SKM-1 treated with dmso at 0.1 percent for 144 hours (cell line): Measurements from ENCODE around the gene KRT16.
A peak's percentile ranks its signal among the peaks of the same experiment; 100 is the strongest.
"Not testable (repeated sequence)": the region's sequence is repeated elsewhere in the genome, so short reads cannot be mapped to it uniquely, and the experiment has no call there.

Experiments used
- DNase-seq: peaks from one replicate; lab custom pipeline; 2025; ENCODE audit not compliant: unreplicated experiment; lab: John Stamatoyannopoulos, UW

KRT16 gene

DNA sequence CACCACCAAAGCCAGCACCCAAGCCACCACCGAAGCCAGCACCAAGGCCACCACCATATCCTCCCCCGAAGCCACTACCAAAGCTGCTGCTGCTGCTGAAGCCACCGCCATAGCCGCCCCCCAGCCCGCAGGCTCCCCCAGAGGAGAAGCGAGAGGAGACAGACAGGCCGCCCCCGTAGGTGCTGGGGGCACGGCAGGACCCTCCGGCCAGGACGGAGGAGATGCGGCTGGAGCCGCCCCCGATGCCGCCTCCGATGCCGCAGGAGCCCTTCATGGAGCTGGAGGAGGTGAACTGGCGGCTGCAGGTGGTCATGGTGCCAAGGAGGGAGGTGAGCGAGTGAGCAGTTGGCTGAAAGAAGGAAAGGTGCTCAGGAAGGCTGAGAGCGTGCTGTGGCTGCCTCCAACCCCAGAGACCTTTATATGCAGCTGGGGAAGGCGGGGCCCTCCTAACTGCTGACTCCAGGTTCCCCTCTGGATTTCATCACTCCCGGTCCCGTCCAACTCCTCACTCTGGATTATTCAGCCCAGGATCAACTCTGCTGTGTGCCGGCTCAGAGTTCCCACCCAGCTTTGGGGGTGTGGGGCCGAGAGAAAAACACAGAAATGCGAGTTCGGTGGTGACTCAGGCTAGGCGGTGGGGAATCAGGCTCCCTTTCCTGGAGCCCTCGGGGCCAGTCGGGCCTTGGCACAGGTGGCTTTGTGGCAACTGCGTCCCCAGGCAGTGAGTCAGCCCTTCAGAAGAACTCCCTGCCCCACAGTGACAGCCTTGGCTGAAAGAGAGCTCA, at the start of gene KRT16:
TSS of gene KRT16 (minus strand) at position 392 of the 785 bp plus-strand sequence. CDS start at position 313, 79 bp downstream.
- DNase-seq = not testable (repeated sequence)

GRCh38 chr17:41660221-41660711, 47.7 kb upstream of the KRT16 start:
- no peak for DNase-seq

DNA sequence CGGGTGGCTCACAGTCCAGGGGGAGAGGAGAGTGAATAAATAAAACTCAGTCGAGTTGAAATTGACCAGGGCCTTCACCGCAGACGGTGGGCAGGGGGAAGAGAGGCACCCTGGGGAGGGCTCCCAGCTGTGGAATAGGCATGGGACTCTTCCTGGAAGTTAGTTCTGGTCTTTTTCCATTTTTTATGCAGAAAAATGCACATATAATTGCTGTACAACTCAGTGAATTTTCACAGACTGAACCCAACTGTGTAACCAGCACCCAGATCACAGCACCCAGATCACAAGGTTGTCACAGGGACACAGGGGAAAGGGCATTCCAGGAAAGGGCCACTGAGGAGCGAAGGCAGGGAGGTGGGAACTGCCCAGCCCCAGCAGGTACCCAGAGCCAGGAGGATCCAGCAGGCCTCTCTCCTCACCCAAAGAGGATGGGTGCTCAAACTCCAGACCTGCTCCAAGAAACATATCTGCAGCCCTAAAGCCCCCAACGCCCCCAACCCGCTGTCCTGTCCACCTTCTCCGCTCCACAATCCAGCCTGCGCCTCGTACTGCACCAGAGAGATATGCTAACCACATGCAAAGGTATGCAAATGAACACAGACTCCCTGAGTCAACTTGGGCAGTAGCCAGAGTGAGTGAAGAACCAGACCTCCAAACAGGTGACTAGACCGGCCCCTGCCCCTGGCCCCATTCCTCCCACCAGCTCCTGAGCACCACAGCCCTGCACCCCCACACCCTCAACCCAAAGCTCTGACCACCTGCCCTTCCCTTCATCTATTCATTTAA, 47.1 kb upstream of the KRT16 start:
- no peak for DNase-seq

- DNase-seq = no peak
Measured at GRCh38 chr17:41658846-41659245, 46.3 kb upstream of the KRT16 start.

GRCh38 chr17:41657936-41658335, 45.4 kb upstream of the KRT16 start:
- DNase-seq = no peak

- DNase-seq = no peak
Measured at GRCh38 chr17:41657176-41657754, 44.7 kb upstream of the KRT16 start.

- no peak for DNase-seq
Measured at GRCh38 chr17:41656249-41657023, 43.9 kb upstream of the KRT16 start.

- DNase-seq = no peak
Measured at GRCh38 chr17:41655611-41656111, 43.1 kb upstream of the KRT16 start.

- DNase-seq = no peak
Measured at GRCh38 chr17:41654678-41655607, 42.4 kb upstream of the KRT16 start.

DNA sequence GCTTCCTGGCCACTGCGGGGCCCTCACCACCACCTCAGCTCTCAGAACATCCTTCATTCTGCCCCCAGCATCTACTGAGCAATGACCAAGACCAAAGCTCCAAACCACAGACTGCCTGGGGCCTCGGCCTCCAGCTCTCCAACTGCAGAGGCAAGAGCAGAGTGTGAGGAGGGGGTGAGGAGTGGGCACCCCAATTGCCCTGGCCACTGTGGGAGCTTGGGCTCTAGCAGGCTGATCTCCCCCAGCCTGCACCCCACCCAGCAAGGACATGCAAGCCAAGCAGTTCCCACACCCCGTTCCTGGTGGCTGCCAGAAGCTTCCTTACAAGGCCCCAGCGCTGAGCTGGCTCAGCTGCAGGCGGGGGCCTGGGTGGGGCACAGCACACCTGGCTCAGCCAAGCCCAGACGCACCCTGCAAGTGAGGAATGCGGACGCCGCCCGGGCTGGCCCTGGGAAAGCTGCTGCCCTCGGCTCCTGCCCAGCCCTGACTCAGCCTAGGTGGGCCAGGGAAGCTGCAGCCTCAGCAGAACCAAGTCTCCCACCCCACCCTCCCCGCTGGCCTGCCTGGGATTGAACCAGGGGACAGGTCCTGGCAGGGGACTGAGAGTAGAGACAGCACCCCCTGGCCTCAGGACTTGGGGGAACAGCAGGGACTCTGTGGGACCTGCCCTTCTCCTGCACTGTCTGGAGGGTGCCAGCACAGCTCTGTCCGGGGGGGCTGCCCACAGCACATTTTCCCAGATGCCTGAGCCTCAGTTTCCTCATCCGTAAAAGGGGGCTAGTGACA, 41.5 kb upstream of the KRT16 start:
- no peak for DNase-seq

DNA sequence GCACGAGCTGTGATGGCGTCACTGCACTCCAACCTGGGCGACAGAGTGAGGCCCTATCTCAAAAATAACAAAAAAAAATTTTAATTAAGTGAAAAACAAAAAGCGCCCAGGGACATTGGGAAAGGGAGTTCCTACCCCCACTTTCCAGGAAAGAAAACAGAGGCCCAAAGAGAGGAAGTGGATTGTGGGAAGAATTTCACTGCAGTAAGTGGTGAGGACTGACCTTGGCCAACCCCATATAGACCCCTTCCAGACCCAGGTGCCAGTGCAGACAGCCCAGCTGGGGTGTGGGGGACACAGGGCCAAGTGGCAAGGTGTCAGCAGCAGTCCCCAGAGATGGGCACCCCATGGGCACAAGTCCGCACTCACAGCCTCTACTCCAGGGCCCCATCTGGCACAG, 40.9 kb upstream of the KRT16 start:
- DNase-seq = no peak

GRCh38 chr17:41652461-41652970, 39.9 kb upstream of the KRT16 start:
- DNase-seq = no peak

GRCh38 chr17:41651625-41652460, 39.3 kb upstream of the KRT16 start:
- no peak for DNase-seq

DNA sequence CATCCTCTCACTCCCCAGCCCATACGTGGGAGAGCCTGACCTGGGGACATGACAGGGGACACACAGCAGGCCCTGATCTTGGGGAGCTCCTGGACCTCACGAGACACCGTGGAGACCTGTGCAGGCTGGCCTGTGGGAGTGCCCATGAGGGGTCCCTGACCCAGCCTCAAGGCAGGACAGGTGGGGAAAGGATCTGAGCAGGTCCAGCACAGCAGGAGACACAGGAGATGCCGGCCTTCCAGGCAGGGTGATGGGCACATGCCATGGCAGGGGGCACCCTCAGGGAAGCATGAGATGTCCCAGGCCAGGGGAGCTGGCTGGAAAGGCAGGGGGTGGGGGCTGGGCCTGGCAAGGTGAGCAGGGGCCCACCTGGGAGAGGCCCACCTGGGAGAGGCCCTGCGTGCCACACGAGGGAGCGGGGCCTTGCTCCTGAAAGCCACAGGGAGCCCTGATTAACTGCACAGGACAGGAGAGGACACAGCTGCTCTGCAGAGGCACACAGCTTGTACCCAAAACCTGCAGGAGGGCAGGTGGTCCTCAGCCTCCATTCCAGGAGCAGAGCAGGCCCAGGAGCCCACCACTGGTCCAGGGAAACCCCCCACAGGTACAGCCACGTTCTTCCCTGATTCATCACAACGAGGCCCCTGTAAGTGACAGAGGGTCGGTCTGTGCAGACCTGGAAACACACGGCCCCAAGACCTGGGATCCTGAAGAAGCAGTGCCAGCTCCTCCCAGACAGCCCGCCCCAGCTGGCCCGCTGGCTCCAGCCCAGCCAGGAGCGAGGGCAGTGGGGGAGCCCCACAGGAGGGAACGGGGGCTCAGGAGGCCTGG, 38.4 kb upstream of the KRT16 start:
- no peak for DNase-seq

- DNase-seq = no peak
Measured at GRCh38 chr17:41649923-41650519, 37.5 kb upstream of the KRT16 start.

GRCh38 chr17:41648411-41649195, 36.0 kb upstream of the KRT16 start:
- peak; percentile 34 for DNase-seq
